Hindlimb muscle (tissue), 1 donor: ENCODE measurements around the gene ACTL10. TPM values are rescaled to one million over a fixed set of nuclear protein-coding genes. Genes with fewer than 3 reads are reported as not detected.
"Not testable (repeated sequence)": the region's sequence is repeated elsewhere in the genome, so short reads cannot be mapped to it uniquely, and the experiment has no call there.

Experiments used
- DNase-seq: peaks from one replicate; pipeline ENCODE4 v3.0.0-alpha.2; 2013
- polyA plus RNA-seq: library from polyadenylated mRNA; unstranded; fragments of 120-200 nt; gene quantifications from one replicate; pipeline ENCODE4 v1.2.1, GENCODE V29; 2013; ENCODE audit not compliant: insufficient read length

The ACTL10 gene
- polyA plus RNA-seq: 0.46 TPM

GRCh38 chr20:33666293-33667244 lies at the start of gene ACTL10:
ACTL10 (plus strand) TSS chr20:33666943; CDS start chr20:33667498, 555 bp downstream.
- peak; percentile 89 for DNase-seq

- no peak for DNase-seq
Observed at GRCh38 chr20:33621717-33622400, 44.9 kb upstream of the ACTL10 start.

DNA sequence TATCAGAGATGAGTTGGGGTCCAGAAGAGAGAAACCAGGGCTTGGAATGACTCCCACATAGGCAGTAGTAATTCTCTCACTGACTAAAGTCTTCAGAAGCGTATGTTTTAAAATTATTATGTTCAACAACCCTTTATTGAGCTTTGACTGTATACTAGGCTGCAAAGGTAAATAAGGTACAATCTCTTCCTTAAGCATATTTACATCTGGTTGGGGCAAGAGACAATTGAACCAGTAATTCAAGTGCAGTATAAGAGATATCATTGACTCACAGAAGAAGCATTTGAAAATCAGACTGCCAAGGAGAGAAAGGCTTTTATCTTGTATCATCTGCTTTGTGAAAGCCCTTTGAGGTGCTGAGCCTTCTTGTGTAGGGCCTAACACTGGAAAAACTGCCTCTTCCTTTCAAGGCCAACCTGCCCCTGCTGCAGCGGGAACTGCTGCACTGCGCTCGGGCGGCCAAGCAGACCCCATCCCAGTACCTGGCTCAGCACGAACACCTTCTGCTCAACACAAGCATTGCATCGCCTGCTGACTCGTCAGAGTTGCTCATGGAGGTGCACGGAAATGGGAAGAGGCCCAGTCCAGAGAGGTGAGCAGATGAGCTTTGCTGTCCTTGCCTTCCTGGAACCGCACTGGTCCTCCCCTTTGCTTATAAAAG lies 43.9 kb upstream of the ACTL10 start:
- DNase-seq: no peak

- no peak for DNase-seq
Observed at GRCh38 chr20:33624399-33624798, 42.3 kb upstream of the ACTL10 start.

DNA sequence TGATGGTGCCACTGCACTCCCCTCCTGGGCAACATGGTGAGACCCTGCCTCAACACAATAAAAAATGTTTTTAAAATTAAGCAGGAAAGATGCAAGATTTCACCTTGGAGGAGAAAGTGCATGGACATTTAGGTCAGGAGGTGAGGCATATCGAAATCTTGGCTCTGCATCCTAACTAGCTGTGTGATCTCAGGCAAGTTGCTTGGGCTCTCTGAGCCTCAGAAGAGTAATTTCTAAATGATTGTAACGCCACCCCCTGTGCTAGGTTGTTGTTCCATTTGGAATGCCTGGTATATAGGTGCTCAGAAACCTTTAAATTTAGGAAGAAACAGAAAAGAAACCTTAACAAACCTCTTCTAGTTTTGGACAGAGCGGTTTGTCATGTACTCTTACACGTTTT lies 40.6 kb upstream of the ACTL10 start:
- no peak for DNase-seq

- no peak for DNase-seq
Observed at GRCh38 chr20:33627577-33628216, 39.0 kb upstream of the ACTL10 start.

GRCh38 chr20:33629533-33629932 lies 37.2 kb upstream of the ACTL10 start:
- no peak for DNase-seq

- no peak for DNase-seq
Observed at GRCh38 chr20:33629979-33630378, 36.8 kb upstream of the ACTL10 start.

GRCh38 chr20:33630507-33630906 lies 36.2 kb upstream of the ACTL10 start:
- DNase-seq: no peak

GRCh38 chr20:33631910-33632309 lies 34.8 kb upstream of the ACTL10 start:
- not testable (repeated sequence) for DNase-seq

GRCh38 chr20:33635341-33635740 lies 31.4 kb upstream of the ACTL10 start:
- DNase-seq: no peak

DNA sequence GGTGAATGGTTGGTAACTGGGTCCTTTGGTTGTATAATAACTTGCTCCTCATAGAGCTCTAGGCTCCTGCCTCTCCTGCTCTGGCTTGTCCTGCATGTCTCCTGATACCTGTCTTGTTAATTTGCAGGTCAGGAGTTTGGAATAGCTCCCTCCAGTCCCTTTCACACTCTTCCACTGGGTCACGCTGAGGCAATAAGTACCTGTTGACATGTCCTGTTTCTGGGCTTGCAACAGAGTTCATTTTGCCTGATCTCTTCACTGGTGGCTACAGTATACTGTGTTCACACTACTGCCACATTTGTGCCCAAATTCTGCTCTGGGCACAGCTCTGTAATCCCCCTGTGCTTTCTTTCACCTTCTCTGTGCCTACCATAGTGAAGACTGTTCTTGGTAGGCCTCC lies 30.0 kb upstream of the ACTL10 start:
- no peak for DNase-seq

DNA sequence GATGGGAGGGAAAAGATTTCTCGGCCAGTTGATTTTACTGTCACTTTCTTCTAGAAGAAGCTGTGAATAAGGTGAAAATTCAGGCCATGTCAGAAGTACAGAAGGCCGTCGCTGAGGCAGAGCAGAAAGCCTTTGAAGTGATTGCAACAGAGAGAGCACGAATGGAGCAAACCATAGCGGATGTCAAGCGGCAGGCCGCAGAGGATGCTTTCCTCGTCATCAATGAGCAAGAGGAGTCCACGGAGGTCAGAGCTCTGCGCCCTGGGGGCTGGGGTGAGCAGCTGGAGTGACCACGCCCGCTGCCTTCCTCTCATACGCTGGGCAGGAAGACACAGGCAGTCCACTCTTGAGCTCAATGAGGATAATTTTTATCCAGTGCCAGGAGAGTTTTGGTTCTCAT lies 26.5 kb upstream of the ACTL10 start:
- DNase-seq: no peak

DNA sequence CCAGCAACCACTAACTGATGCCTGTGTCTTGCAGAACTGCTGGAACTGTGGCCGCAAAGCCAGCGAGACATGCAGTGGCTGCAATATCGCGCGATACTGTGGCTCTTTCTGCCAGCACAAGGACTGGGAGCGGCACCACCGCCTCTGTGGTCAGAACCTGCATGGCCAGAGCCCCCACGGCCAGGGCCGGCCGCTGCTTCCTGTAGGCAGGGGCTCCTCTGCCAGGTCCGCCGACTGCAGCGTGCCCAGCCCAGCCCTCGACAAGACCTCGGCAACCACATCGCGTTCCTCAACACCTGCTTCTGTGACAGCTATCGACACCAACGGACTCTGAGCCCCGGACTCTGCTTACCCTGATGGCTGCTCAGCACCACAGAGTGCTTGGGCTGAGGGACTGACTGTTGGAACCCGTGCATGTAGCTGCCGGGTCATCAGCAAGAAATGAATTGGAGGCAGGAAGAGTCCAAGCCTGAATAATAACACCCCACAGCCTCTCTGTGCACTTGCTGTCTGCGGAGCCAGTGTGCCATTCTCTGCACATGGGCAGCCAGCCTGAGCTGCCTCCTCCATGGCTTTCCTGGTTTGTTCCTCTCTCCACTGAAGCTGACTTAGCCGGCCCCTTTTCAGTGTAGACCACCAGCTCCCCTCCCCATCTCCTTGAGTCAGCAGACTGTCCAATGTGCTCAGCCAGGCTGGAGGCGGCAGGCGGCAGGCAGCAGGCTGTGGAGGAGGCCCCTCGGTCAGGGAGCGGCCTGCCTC lies 22.3 kb upstream of the ACTL10 start:
- no peak for DNase-seq

- DNase-seq: no peak
Observed at GRCh38 chr20:33645072-33645358, 21.7 kb upstream of the ACTL10 start.

- no peak for DNase-seq
Observed at GRCh38 chr20:33645396-33645795, 21.3 kb upstream of the ACTL10 start.

- DNase-seq: no peak
Observed at GRCh38 chr20:33646191-33646590, 20.6 kb upstream of the ACTL10 start.

GRCh38 chr20:33646959-33647602 lies 19.7 kb upstream of the ACTL10 start:
- DNase-seq: not testable (repeated sequence)

GRCh38 chr20:33647603-33648395 lies 18.9 kb upstream of the ACTL10 start:
- DNase-seq: no peak

DNA sequence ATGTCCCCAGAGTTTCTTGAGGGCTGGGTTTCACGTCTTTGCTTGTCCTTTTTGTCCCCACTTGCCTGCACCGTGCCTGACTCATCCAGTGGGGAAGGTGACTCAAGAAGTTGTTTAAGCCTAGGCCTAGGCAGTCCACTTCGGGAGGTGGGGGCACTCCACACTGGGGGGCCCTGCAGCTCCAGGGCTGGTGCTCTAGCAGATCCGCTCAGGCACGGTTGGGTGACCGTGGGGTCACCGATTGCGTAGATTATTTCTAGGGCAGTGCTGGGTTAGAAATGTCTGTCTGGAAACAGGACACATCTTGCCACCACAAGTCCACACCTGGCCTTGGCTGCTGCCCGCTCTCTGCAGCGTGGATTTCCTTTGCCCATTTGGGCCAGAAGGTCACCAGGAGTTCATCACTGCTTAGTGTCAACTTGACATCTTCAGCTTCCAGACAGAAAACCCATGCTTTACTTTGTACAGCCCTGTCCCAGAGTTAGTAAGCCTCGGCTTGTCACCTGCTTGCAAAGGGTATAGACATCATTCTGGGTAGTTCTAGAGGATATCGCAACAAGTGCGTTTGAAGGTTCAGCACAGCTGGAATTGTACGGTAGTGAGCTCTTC lies 18.2 kb upstream of the ACTL10 start:
- DNase-seq: no peak
